H1 (cell line): ENCODE data around the gene CNOT3. TPM values are rescaled to one million over a fixed set of nuclear protein-coding genes. Genes with fewer than 3 reads are reported as not detected.

Experiments used
- SIX5 ChIP-seq: IDR thresholded peaks from 2 replicates; pipeline ENCODE4 v1.6.1; 2011; ENCODE audit warnings: mild to moderate bottlenecking, low read depth, low read length
- SUZ12 ChIP-seq: fragments of 200-600 bp; sonication (generic); IDR thresholded peaks from 2 replicates; pipeline ENCODE4 v1.6.1; 2012; ENCODE audit warnings: mild to moderate bottlenecking, inconsistent platforms, low read length, moderate library complexity, mixed read lengths
- polyA plus RNA-seq, 7 experiments: library from polyadenylated mRNA; depleted of rRNA in 3 of 7; stranded (reverse) in 5 of 7; unstranded in 2 of 7; fragments of >200 nt in 5 of 7; fragments of 200-250 nt in 2 of 7; gene quantifications; 1 replicate in 5 of 7; 2 replicates in 1 of 7; 4 replicates in 1 of 7; pipeline versions ENCODE4 v1.2.1 to v1.2.3, GENCODE V29; 2011 to 2013; ENCODE audit warnings: missing spikeins in 2 of 7, mixed read lengths in 2 of 7
- total RNA-seq: library from RNA; stranded (reverse); fragmentation: NEBNext Ultra II Directional; extraction: Animal tissue kit (Norgen Biotek cat#: 25700); gene quantifications from 2 replicates; pipeline ENCODE4 v1.2.1, GENCODE V29; 2021

Gene CNOT3
- total and polyA plus RNA-seq, 2 of the 8 experiments (the other 6 are each of a cell fraction or from before 2014, with no cell fraction given), result 21.2 to 86.4 TPM

GRCh38 chr19:54145541-54146158, 8.1 kb downstream of the CNOT3 start (continued):
- TF ChIP-seq SUZ12 (no peak), SIX5 (no peak)
